Activated naive CD4-positive, alpha-beta T cell treated with Interleukin-2 at 50 U/mL for 16 hours (primary cell): ENCODE data around the gene TRIM45.
"Not testable (repeated sequence)": the region's sequence is repeated elsewhere in the genome, so short reads cannot be mapped to it uniquely, and the experiment has no call there.

Experiments used
- DNase-seq: peaks from one replicate; pipeline ENCODE4 v3.0.0-alpha.2; 2020

The TRIM45 gene

DNA sequence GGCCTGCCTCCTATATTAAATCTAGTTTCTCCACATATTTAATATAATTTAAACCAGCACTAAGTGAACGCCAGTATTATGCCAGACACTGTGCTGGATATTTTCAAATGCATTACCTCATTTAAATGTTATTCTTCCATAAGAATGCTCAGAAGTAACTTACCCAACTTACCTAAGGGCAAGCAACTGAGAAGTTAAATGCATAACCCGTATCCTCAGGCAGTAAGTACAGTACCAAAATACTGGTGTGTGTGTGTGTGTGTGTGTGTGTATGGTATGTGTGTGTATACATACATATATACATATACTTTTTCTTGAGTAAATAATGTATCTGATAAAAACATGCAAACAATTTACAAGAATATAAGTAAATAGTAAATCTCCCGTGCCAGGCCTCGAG lies 9.0 kb upstream of the TRIM45 start:
- no peak for DNase-seq

DNA sequence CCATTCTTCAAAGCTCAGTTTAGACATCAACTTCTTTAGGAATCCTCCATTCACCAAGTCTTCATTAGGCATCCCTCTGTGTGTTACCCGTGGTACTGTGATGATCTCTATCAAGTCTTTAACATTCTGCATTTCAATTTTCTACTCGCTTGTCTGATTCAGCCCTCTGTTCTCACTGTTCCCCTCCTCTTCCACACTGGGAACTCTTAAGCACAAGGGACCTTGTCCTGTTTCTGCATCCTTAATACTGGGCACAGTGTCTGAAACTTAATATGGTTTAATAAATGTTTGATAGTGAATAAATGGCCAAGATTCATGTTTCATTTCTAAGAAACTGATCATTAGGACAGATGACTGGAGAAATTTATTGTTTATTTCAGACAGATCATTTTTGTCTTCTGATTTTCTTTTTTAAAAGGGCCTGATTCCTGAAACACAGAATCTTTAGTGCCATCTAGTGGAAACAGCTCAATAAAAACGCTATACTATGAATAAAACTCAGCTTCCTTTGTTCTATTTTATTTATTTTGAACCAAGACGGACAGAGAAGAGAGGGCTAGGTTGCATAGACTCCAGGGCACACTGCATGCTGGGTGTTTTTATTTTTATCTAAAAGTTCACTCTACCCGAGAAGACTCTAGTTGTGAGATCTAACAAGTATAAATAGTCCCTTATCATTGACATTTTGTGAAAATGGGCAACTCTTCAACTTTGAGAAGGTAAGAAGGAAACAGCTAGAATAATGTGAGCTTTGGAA lies 7.0 kb upstream of the TRIM45 start:
- no peak for DNase-seq

DNA sequence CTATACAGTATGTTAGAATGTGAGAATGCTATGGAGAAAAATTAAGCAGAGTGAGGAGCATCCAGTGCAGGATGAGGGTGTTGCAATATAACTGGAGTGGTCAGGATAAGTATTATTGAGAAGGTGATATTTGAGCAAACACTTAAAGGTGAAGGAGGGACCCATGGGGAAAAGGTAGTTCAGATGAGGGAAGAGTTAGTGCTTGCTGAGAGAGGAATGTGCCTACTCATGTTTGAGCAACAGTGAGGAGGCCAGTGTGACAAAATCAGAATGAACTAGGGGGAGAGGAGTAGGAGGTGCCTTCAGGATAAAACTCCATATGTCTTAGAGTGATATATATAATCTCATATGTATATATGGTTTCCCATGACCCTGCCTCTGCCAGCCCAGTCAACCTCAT lies 6.2 kb upstream of the TRIM45 start:
- DNase-seq: no peak

DNA sequence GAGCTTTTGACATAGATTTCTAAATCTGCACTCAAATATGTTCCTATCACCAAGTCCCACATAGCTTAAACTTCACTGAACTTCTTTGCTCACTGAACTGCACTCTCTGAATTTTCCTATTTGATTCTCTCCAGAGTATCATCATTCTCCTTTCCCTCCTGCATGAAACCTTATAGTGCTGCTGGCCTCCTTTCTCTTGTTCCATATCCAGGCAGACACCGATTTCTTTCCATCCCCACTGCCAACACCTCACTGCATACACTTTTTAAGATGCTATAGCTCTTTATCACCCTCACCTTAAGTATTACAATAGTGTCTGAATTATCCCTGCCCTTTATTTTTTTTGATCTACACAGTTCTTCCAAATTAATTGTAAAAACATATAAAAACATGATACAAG lies 3.1 kb upstream of the TRIM45 start:
- no peak for DNase-seq

DNA sequence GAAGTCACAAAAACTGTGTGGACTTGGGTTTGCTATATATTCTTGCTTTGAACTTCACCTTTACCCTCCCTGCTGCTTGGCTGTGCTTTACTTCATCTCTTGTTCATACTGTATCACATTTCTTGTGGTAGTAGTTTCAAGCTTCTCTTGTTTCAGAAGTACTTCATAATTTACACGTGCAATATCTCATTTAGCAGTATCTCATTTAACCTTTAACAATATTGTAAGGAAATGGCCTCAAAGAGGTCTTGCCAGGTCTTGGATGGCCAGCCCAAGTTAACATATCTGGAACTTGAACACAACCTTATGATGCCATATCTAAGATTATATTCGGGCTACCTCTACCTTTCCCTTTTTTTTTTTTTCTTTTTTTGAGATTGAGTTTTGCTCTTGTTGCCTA lies 1.7 kb upstream of the TRIM45 start:
- no peak for DNase-seq

DNA sequence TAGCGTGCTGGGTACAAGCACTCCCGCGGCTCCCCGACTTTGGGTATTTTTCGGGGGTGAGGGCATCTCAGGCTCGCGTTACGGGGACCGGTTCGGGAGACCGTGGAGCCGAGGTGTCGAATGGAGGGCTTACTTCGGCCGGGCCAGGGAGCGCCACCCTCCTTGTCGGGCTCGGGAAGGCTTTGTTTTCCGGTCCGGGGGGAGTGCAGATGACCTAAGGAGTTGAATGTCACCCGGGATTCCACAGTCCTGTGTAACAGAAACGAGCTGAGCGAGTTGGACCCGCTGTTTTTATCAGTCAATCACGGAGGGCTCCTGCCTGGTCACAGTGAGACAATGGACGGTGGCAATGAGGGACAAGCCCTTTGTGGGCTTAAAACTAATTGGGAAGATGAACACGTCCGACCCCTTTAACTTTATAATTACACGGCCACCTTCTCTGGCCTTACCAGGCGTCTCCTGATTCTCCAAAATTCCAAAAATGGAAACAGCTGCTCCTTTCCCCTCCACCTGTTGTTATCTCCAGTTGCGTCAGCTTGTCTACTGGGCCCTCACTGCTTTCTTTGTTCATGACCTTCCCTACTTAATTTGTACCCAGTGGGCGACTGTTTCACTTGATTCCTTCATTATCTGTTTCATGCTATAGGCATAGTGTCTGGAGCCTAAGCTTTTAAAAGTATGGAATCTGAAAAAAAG lies 929 bp upstream of the TRIM45 start:
- DNase-seq: no peak

DNA sequence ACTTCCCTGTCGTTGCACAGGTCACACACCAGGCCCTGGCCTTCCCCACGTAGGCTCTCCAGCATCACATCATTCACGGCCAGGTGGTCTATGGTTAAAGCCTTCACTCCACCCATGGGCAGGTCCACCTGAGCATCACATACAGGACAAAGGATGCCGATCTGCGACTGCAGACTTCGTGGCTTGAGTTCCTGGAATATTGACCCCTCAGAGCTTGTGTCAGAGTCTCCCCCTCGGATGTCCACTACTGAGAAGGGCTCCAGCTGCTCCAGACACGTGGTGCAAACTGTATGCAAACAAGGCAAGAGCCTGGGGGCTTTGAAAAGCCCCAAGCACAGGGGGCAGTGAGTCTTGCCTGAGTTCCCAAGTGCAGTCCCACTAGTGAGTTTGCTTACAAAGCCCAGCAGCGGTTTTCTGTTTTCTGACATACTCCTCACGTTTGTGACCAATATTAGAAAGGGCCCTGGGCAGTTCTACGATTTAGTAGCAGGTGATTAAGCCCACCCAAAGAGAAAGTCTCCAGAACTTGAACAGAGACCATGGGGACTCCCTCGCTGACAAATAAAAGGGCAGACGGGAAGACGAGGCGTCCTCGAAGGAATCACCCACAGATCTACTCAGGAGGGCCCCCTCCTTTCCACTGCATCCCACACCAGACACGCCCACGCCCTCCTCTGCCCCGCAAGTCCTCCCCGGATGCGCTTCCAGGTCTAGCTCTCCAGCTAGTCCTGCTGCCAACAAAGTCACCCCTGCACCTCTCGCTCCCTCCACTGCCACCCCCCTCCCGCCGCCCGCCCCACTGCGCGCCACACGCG lies 568 bp downstream of the TRIM45 start:
- DNase-seq: no peak

DNA sequence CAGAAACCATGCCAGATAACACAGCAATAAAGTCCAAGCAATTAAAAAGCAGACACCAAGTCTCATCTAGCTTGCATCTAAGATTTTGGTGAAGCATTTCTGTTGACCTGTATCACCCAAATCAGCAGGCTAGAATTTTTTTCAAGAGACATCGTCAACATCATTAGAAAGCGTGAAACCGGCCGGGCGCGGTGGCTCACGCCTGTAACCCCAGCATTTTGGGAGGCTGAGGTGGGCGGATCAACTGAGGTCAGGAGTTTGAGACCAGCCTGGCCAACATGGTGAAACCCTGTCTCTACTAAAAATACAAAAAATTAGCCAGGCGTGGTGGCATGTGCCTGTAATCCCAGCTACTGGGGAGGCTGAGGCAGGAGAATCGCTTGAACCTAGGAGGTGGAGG lies 2.4 kb downstream of the TRIM45 start:
- not testable (repeated sequence) for DNase-seq

DNA sequence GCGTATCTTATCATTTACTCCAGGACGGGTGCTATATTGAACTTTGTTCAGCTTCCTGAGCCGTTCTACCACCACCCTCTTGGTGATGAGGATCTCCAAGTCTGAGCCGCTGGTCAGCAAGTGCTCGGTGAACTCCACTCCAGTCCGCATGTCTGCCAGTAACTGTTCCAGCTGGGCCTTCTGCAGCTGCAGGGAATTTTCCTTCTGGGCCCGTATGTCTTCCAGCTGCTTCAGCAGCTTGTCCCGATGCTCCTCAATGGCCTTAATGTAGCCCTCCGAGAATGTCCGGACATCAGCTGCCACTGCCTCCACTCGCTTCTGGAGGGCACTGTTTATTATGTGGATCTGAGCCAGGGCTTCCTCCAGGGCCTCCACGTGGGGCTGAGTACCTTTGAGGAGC lies 3.4 kb downstream of the TRIM45 start:
- no peak for DNase-seq

DNA sequence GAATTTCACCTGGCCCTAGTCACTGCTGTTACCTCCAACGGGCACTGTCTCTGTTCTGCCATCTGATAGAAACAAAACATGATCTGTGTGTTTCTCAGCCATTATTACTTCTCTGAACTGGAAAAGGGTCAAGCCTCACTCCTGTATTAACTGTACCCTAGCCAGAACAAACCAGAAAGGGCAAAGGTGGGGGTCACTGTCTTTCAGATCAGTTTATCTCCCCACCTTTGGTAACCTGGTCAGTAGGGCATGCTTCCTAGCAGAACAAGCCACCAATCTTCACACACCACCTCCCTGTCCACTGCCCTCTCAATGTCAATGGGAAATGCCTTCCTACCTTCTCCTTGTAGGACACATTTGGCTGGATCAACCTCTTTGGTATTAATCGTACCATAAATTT lies 3.9 kb downstream of the TRIM45 start:
- DNase-seq: no peak

DNA sequence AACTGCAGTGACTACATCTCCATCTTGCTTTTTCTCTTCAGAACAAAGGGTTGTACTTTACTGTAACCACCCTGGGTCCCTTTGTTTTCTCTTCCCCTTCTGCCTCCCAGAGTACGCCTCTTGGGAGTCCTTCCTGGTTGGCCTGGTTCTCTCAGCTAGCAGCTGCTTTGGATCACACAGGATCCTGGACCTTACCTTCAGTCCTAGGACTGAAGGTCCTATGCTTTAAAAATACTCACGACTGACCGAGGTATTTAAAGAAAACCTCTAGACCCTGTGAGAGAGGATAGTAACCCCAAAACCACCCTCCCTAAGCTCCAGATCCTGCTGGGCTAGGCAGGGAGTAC lies 4.8 kb downstream of the TRIM45 start:
- no peak for DNase-seq

DNA sequence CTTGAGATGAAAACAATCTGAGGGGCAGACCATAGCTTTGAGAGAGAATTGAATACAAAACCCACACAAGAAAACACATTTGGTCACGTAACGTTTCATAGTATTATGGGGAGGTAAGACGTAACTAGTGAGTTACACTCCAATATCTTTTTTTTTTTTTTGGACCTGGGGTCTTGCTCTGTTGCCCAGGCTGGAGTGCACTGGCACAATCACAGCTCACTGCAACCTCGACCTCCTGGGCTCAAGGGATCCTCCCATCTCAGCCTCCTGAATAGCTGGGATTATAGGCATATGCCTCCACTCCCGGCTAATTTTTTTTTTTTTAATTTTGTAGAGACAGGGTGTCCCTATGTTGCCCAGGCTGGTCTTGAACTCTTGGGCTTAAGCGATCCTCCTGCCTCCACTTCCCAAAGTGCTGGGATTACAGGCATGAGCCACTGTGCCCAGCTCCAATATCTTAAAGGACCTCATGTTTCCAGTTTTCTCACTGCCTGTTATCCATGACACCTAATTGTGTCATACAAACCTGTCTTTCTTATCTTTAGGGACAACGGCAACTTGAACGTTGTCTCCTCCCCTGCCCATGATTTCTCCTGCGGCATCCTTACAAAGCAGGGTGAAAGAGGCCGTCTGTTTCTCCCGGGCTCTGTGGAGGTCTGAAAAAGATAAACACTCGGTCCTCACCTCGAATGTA lies 5.3 kb downstream of the TRIM45 start:
- no peak for DNase-seq

DNA sequence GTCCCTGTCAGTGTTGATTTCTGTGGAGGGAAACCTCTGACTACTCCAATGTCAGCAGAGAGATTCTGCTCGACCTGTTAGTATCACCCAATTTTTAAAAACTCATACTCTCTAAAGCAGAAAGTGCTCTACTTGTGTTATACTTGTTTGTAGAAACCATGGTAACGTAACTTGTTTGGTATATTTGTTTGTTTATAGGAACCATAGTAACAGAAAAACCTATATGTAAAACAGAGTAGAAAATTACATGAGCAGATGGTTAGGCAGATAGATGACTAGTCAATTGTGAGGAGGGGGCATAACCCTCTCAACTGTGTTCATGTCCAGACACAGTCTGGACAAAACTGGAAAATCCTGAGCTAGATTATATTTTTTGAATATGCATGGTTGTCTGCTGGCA lies 6.7 kb downstream of the TRIM45 start:
- DNase-seq: no peak

DNA sequence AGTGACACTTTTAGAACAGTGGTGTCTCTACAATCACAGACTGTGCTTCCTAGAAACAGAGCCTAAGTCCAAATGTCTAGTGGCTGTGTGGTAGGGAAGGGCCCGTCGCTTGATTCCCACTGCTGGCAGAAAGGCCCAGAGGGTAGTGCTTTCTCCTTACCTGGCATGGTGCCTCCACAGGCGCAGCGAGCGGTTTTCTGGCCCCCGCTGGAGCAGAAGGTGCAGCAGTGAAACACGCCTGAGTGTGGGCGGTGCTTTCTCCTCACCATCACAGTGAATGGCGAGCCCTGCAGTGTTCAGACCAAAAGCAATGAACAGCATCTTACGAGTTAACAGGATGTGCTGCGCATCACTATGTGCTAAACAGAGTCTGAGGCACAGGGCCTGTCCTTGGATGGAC lies 8.3 kb downstream of the TRIM45 start:
- DNase-seq: no peak

DNA sequence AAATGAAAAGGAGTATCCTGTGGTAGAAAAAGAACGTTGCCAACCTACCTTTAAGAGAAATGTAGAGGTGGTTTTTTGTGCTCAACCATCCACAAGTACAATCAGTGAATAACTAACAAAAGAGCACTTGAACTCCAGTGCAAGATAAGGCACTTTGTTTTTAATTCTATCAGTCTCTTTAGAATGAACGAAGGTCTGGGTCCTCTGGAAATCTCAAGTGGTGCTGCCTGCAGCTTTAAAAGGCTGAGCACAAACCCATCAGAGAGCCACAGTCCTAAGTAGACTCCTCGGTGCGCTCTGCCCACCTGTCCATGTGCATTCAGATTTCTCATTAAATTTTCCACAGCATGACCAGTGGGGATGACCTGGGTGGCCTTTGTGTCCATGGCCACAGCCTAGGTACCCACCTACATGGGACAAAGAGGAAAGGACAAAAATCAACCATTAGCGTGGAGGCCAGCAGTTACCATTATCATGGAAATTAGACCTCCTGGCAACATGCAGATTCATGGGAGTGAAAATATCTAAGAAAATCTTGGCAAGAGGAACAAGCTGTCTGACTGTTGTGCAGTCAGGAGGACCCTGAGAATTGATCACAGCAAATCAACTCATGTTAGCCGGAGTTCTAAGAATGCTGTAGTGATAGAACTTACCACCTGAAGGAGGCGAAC lies 9.4 kb downstream of the TRIM45 start:
- no peak for DNase-seq

DNA sequence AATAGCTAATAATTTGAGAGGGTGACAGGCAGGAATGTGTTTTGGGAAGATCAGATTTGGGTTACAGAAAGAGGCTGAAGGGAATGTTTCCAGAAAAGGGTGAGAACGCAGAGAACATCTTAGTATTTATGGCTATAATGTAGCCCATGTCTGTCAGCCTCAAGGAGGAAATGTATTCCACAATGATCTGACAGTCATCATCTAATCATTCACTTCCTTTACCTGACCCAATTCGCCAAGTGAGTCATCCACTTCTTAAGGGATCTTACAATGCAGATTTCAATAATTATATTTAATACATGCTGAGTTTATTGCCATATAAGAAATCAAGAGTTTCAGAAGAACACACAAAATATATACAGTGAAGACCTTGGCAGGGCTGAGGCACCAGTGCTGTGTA lies 10.8 kb downstream of the TRIM45 start:
- no peak for DNase-seq

DNA sequence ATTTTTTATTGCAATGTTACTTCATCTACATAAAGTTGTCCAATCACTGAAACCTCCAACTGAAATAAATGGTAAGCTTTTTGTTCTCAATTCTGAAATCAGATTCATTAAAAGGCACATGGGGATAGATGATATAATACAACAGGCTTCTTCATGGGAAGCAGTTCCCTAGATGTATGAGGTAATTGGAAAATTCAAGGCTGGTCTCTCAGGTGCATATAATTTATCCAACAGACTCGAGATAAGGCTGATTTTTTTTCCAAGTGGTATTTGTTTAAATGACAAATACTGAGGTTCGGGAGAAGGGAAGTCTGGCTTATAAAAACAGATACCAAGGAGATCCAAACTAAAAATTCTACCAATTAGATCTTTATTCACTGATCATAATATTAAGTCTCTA lies 14.2 kb downstream of the TRIM45 start:
- no peak for DNase-seq

DNA sequence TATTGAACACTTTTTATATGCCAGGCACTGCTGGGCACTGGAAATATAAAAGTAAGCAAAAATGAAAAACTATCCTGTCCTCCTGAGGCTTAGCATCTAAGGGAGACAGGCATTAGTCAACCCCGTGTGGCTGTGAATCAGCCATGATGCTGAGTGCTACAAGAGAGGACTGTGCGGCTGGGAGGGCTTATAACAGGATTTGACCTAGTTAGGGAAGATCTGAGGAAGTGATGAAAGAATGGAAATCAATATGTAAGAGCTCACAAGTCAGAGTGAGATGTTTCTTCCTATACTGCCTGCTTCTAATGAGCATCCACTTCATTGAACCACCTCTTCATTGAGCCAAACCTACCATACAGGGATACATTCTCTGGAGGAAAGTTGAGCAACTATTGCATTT lies 15.1 kb downstream of the TRIM45 start:
- DNase-seq: no peak

DNA sequence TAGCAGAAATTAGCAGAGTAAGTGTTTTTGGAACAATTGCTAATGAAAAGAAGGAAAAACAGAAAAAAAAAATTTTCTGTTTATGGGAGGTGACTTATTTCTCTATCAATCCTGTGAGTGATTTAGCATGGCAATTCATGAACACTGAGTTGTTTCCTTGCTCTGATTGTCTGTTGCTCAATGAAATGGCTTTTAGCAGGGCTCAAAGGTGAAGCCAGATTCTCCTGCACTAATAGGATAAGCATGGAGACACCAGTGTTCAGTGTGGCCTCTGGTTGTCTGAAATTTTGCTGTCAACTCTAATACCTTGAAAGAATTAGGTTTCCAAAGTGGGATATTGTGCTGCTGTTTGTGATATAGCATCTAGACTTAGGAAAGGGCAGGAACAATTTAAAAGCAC lies 15.8 kb downstream of the TRIM45 start:
- DNase-seq: no peak

DNA sequence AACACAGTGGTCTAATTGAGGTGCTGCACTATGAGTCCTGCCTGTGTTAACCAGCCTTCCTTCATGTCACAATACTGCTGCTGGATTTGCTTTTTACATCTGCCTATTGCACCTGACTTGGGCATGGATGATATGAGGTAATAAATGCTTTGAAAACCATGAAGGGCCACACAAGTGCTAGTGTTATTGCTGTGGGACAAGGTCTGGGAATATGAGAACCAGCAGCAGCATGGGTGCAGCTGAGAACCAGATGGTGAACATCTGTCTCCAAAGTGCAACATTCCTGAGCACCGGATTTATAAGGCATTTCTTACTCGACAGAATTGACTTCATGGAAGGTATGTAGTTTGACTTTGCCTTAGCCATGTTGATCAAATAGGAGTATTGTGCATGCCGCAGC lies 16.6 kb downstream of the TRIM45 start:
- DNase-seq: no peak

DNA sequence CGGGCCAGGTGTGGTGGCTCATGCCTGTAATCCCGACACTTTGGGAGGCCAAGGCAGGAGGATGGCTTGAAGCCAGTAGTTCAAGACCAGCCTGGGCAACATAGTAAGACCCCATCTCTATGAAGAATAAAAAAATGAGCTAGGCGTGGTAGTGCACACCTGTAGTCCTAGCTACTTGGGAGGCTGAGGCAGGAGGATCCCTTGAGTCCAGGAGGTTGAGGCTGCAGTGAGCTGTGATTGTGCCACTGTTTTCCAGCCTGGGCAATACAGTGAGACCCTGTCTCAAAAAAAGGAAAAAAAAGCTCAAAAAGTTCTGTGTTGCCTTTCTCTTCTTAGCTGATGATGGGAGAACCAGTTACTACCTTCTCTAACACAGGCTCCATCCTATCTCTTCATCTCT lies 19.7 kb downstream of the TRIM45 start:
- DNase-seq: not testable (repeated sequence)

DNA sequence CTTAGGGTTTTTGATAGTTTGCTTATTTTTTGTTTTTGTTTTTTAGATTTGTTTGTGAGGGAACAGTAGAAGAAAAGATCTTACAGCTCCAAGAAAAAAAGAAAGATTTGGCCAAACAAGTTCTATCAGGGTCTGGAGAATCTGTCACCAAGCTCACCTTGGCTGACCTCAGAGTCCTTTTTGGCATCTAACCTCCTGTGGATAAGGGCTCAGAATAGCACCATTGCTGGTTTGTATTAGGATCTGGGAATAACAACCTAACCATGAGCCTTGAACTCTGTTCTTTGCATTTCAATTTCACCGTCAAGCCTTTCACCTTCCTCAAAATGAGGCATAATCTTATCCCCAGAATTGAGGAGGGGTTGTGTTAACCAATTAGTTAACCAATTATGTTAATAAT lies 20.2 kb downstream of the TRIM45 start:
- DNase-seq: no peak
